ENCODE measurements around the gene TM6SF1.

DNA sequence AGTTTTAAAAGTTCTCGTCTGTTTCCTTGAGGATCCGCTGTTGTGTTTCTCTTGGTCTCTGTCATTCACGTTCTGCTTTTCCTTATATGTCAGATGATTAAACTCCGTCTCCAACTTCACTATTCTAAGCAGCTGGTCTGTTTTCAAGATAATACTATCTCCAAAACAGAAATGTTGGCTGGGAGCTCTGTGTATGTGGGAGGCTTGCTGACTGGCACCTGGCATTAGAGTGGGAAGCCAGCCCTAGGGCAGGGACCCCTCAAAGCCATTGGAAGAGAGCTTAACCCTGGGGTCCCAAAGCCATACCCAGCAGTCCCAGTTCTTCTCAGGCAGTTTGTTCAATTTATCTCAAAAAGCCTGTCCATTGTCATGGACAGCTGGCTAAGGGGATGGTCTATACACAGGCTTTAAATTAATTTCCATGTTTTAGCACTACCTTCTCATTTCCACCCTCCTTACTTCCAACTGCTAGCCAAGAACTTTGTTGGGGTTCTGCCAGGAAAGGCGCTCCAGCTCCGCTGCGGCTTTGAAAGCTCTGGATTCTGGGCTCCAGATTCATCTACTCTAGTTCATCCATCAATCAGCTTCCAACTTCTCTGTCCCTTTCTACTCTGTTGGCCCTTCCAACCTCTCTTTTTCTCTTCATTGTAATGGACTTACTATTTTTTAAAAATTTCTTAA is 49.6 kb upstream of the TM6SF1 start:
- no peak for TF ChIP-seq RBBP5 (IDR thresholded peaks at IDR 0.05; ENCODE audit: borderline replicate concordance, low read depth, low read length)
- TF ChIP-seq, protein P1, sequence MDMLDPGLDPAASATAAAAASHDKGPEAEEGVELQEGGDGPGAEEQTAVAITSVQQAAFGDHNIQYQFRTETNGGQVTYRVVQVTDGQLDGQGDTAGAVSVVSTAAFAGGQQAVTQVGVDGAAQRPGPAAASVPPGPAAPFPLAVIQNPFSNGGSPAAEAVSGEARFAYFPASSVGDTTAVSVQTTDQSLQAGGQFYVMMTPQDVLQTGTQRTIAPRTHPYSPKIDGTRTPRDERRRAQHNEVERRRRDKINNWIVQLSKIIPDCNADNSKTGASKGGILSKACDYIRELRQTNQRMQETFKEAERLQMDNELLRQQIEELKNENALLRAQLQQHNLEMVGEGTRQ (IDR thresholded peaks at IDR 0.05; ENCODE audit: low read length): no peak
- TF ChIP-seq HDAC6 (IDR thresholded peaks at IDR 0.05; ENCODE audit: low read depth, low read length): no peak
- no peak for TF ChIP-seq CTCF (IDR thresholded peaks at IDR 0.05; ENCODE audit: control extremely low read depth in 1 of 3, insufficient read depth in 1 of 3, low read depth in 1 of 3, low read length in 3 of 3)
- no peak for TF ChIP-seq POLR2A (IDR thresholded peaks at IDR 0.05; ENCODE audit: control extremely low read depth in 1 of 2, low read depth in 2 of 2, low read length in 2 of 2)
- no peak for TF ChIP-seq EZH2 (IDR thresholded peaks at IDR 0.05; ENCODE audit: low read depth, low read length, severe bottlenecking)
- TF ChIP-seq YY1 (IDR thresholded peaks at IDR 0.05; ENCODE audit: low read depth, low read length): no peak
- TF ChIP-seq POLR2AphosphoS5 (IDR thresholded peaks at IDR 0.05; ENCODE audit: low read depth, low read length): no peak
- no peak for TF ChIP-seq RFX5 (IDR thresholded peaks at IDR 0.05; ENCODE audit: borderline replicate concordance, low read depth, low read length)
- TF ChIP-seq FOSL1 (IDR thresholded peaks at IDR 0.05; ENCODE audit: insufficient read depth, low read depth, low read length): no peak
- TF ChIP-seq TEAD4 (IDR thresholded peaks at IDR 0.05; ENCODE audit: low read depth, low read length): no peak
- no peak for TF ChIP-seq KDM5A (IDR thresholded peaks at IDR 0.05; ENCODE audit: low read length)
- no peak for TF ChIP-seq CEBPB (IDR thresholded peaks at IDR 0.05; ENCODE audit: low read depth, low read length)

Measured in H1 (cell line).